ENCODE results near the gene BICC1.

DNA sequence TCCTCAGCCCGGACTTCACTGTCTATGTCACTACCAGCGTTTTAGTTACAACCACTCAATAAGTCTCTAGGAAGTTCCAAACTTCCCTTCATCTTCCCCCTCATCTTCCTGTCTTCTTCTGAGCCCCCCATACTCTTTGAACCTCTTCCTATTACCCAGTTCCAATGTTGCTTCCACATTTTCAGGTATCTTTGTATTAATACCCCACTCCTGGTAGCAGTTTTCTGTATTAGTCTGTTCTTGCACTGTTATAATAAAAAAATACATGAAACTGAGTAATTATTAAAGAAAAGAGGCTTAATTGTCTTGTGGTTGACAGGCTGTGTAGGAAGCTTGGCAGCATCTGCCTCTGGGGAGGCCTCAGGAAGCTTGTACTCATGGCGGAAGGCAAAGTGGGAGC is 218.6 kb downstream of the BICC1 start:
- TF ChIP-seq, protein P1, sequence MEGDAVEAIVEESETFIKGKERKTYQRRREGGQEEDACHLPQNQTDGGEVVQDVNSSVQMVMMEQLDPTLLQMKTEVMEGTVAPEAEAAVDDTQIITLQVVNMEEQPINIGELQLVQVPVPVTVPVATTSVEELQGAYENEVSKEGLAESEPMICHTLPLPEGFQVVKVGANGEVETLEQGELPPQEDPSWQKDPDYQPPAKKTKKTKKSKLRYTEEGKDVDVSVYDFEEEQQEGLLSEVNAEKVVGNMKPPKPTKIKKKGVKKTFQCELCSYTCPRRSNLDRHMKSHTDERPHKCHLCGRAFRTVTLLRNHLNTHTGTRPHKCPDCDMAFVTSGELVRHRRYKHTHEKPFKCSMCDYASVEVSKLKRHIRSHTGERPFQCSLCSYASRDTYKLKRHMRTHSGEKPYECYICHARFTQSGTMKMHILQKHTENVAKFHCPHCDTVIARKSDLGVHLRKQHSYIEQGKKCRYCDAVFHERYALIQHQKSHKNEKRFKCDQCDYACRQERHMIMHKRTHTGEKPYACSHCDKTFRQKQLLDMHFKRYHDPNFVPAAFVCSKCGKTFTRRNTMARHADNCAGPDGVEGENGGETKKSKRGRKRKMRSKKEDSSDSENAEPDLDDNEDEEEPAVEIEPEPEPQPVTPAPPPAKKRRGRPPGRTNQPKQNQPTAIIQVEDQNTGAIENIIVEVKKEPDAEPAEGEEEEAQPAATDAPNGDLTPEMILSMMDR (IDR thresholded peaks at IDR 0.05) = no peak
- TF ChIP-seq POLR2A (IDR thresholded peaks at IDR 0.05) = no peak
